Breast epithelium (tissue), 3 donors: ENCODE measurements around the gene THBD.

Experiments used
- CTCF ChIP-seq, 3 donors: fragments of 450-650 bp; IDR thresholded peaks; one replicate each; pipeline ENCODE4 v1.5.1; 2016 to 2017; ENCODE audit warnings: antibody characterized with exemption in 3 of 3, mild to moderate bottlenecking in 3 of 3, moderate library complexity in 3 of 3
- POLR2AphosphoS5 ChIP-seq, 3 donors: sonication (generic); formaldehyde crosslinking; IDR thresholded peaks; one replicate each; pipeline ENCODE4 v1.6.1; 2017; ENCODE audit warnings: antibody characterized with exemption in 3 of 3

GRCh38 chr20:23083553-23084220, 34.2 kb upstream of the THBD start:
- TF ChIP-seq CTCF (IDR thresholded peaks at IDR 0.05) (no peak), POLR2AphosphoS5 (IDR thresholded peaks at IDR 0.05) (no peak)
